Measurements from ENCODE around the gene PELI1. TPM values are rescaled to one million over a fixed set of nuclear protein-coding genes. Genes with fewer than 3 reads are reported as not detected.

The PELI1 gene
- total RNA-seq, 1 experiment from 2014 or later: 53.5 TPM

GRCh38 chr2:64065516-64065915 lies 78.7 kb downstream of the PELI1 start:
- TF ChIP-seq NFE2L1 (CRISPR knock-in tag; IDR thresholded peaks at IDR 0.05): no peak
- no peak for TF ChIP-seq ZNF232 (CRISPR knock-in tag; IDR thresholded peaks at IDR 0.05)
- TF ChIP-seq PRRX2 (CRISPR knock-in tag; IDR thresholded peaks at IDR 0.05): no peak
- no peak for TF ChIP-seq ZNF416 (CRISPR knock-in tag; IDR thresholded peaks at IDR 0.05)
- TF ChIP-seq ETV6 (CRISPR knock-in tag; IDR thresholded peaks at IDR 0.05): no peak
- no peak for TF ChIP-seq ZNF281 (CRISPR knock-in tag; IDR thresholded peaks at IDR 0.05)
- no peak for TF ChIP-seq HMGXB4 (CRISPR knock-in tag; IDR thresholded peaks at IDR 0.05)
- Mint-ChIP-seq H3K27me3 (ENCODE audit: low read depth) (no peaks in the 10 kb centered on the region), H3K4me1 (peaks cover 45% of the 10 kb centered on the region), H3K4me3 (no peak overlapping the region), H3K9me3 (no peaks in the 10 kb centered on the region), H3K36me3 (no peaks in the 10 kb centered on the region), H3K27ac (peak overlapping the region; percentile 72; the same call in 1 of the 2 replicates)
- ATAC-seq (no peak), DNase-seq (ENCODE audit: low spot score) (no peak)
- ChIA-PET POLR2A (no interaction called here), CTCF (interaction anchor here (0.7 to 2.3 kb wide), 2 partner anchors 16 to 185 kb away, joined by 3 to 9 read pairs; no protein-coding TSS in a partner anchor)

GRCh38 chr2:64063924-64064331 lies 80.3 kb downstream of the PELI1 start:
- H3K4me3 Mint-ChIP-seq: no peak overlapping the region
- peak overlapping the region; percentile 46; the same call in 1 of the 2 replicates for H3K27ac Mint-ChIP-seq
- H3K27me3 Mint-ChIP-seq (ENCODE audit: low read depth): no peaks in the 10 kb centered on the region
- no peaks in the 10 kb centered on the region for H3K9me3 Mint-ChIP-seq
- CTCF ChIA-PET: interaction anchor here (1.3 to 2.3 kb wide), 2 partner anchors 14 to 424 kb away, joined by 3 to 9 read pairs; no protein-coding TSS in a partner anchor
- DNase-seq (ENCODE audit: low spot score) (no peak), ATAC-seq (peak; percentile 65)
- peaks cover 45% of the 10 kb centered on the region for H3K4me1 Mint-ChIP-seq
- POLR2A ChIA-PET: no interaction called here
- H3K36me3 Mint-ChIP-seq: no peaks in the 10 kb centered on the region
- no peak for TF ChIP-seq JAZF1 (CRISPR knock-in tag; IDR thresholded peaks at IDR 0.05)
- TF ChIP-seq ZNF317 (CRISPR knock-in tag; IDR thresholded peaks at IDR 0.05; ENCODE audit: borderline replicate concordance, low read depth): no peak
- TF ChIP-seq EMX1 (CRISPR knock-in tag; IDR thresholded peaks at IDR 0.05): no peak
- no peak for TF ChIP-seq ARID4B (CRISPR knock-in tag; IDR thresholded peaks at IDR 0.05; ENCODE audit: borderline replicate concordance)
- TF ChIP-seq TEAD1 (CRISPR knock-in tag; IDR thresholded peaks at IDR 0.05): no peak
- TF ChIP-seq RELA (CRISPR knock-in tag; IDR thresholded peaks at IDR 0.05; ENCODE audit: borderline replicate concordance): no peak
- no peak for TF ChIP-seq MYBL2 (CRISPR knock-in tag; IDR thresholded peaks at IDR 0.05)
- no peak for TF ChIP-seq NFATC4 (CRISPR knock-in tag; IDR thresholded peaks at IDR 0.05)
- no peak for TF ChIP-seq CREB1 (CRISPR knock-in tag; IDR thresholded peaks at IDR 0.05)
- no peak for TF ChIP-seq E2F1 (CRISPR knock-in tag; IDR thresholded peaks at IDR 0.05)
- no peak for TF ChIP-seq ZMAT4 (CRISPR knock-in tag; IDR thresholded peaks at IDR 0.05)
- no peak for TF ChIP-seq STAT6 (CRISPR knock-in tag; conservative IDR thresholded peaks at IDR 0.05; ENCODE audit: low read depth)
- no peak for TF ChIP-seq CDX4 (CRISPR knock-in tag; IDR thresholded peaks at IDR 0.05; ENCODE audit: borderline replicate concordance)

Data from WTC11 (cell line).